Subcutaneous adipose tissue (tissue), 4 donors: Measurements from ENCODE around the gene BTBD3. TPM values are rescaled to one million over a fixed set of nuclear protein-coding genes. Genes with fewer than 3 reads are reported as not detected.

Experiments
- total RNA-seq, 4 donors: library from RNA; depleted of rRNA; stranded (reverse); fragments of >200 nt; gene quantifications; one replicate each; pipeline ENCODE4 v1.1.0, GENCODE V29; 2016
- TF ChIP-seq, protein P1 (sequence below): fragments of 450-650 bp; IDR thresholded peaks from one replicate; pipeline ENCODE4 v1.5.1; 2016; ENCODE audit warnings: low read depth, mild to moderate bottlenecking, control low read depth, antibody characterized with exemption, moderate library complexity

Gene BTBD3
- total RNA-seq, 4 donors from 2014 or later = 11.5 to 18.1 (median 14.1) TPM

DNA sequence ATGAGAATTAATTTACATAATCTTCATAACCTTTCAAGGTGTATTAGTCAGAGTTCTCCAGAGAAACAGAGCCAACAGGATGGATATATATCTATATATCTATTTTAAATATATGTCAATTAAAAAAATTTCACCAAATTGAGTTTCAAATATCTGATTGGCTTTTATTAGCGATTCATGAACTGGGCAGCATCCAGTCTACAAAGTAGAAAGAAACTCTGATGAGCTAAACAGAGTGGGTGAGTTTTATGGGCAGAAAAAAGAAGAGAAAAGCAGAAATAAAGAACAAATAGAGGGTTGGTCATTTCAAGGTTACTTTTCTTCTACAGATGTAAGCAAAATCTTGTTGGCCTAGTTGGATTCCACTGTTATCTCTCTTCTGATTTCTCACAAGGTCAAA is 29.0 kb upstream of the BTBD3 start:
- TF ChIP-seq, protein P1, sequence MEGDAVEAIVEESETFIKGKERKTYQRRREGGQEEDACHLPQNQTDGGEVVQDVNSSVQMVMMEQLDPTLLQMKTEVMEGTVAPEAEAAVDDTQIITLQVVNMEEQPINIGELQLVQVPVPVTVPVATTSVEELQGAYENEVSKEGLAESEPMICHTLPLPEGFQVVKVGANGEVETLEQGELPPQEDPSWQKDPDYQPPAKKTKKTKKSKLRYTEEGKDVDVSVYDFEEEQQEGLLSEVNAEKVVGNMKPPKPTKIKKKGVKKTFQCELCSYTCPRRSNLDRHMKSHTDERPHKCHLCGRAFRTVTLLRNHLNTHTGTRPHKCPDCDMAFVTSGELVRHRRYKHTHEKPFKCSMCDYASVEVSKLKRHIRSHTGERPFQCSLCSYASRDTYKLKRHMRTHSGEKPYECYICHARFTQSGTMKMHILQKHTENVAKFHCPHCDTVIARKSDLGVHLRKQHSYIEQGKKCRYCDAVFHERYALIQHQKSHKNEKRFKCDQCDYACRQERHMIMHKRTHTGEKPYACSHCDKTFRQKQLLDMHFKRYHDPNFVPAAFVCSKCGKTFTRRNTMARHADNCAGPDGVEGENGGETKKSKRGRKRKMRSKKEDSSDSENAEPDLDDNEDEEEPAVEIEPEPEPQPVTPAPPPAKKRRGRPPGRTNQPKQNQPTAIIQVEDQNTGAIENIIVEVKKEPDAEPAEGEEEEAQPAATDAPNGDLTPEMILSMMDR = no peak

DNA sequence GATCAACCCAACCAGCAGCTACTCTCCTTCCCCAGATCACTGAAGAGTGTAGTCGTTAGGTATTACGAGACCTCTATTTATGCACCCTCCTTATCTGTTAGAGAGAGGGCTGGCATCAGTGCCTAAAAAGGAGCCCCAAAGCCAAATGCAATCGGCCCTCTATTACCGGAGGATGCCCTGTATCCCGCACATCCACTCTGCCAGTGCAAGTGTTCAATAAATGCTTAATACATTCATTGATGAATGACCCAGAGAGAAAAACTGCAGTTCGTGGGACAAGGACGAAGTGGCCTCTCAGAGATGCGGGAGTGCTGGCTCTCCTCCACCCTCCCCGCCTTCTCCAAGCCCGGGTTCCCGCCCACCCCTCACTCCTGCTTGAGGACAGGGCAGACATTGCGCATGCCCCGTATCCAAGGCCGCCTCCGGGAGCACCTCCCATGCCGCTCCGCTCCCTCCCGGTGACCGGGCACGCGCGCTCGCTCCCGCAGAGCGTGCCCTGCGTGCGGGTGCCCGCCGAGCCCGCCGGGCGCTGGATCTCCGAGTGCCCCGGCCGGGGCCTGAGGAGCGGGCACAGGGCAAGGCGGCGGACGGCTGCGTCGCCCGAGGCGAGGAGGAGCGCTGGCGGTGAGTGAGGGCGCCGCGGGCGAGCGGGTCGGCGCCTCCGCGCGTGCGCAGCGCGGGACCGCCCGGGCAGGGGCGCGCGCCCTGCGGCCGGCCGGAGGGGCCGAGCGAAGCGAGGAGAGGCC is 27.2 kb upstream of the BTBD3 start:
- TF ChIP-seq, protein P1 = no peak

DNA sequence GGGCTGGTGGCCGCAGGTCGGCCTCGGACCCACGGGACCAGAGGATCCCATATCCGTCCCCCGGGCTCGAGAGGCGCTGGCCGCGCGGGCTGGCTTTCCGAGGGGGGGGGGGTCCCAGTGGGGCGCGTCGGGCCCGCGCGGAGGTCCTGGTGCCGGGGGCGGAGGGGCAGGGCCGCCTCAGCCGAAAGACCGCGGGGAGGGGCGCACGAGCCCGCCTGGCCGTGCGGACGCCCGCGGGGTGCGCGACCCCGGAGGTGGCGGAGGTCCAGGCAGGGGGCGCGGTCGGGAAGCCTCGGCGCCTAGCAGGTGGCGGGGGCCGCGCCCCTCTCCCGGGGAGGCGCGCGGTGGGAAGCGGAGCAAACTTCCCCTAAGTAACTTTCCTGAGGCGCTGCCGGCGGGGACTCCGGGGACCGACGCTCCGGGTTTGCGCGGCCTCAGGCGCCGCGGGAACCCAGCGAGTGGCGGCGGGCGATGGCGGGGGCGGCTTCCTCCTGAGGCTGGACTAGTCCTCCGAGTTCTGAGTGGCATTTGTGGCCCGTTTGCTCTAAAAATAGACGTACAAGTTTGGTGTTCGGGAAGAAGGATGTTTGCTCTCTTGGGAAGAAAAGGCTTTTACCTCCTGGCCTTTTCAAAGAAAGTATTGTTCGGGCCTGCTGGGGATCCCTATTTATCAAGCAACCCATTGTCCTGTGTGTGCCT is 26.5 kb upstream of the BTBD3 start:
- TF ChIP-seq, protein P1 = no peak

DNA sequence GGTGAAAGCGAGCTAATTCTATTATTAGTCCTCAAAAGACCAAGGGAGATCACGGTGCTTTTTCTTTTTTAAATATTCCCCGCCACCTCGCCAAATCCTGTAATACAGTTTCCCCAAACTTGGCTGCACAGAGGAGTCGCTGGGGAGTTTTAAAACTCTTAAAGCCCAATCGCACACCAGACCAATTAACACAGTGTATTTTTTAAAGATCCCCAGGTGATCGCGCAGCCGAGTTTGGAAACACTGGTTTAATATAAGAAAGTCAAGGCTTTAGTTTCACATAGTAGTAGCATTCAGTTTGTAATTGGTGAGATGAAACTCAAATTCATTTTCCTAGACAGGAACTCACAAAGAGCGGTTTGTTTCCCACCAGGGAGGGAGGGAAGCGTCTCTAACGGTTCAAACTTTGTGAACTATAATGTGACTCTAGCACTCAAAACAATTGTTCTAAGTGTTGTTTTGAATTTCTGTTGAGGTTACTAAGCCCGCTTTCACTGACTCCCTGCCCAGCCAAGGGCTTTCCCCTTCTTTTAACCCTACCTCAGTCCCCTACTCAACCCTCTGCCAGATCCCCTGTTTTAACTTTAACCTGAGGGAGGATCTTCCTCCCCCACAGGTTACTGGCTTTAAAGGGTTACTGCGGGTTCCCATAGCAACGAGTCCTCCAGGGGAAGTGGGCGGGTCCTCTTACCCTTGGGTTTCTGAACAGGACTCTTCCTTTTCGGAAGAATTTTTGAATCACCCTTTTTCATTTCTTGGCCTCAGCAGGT is 25.7 kb upstream of the BTBD3 start:
- TF ChIP-seq, protein P1 = no peak

DNA sequence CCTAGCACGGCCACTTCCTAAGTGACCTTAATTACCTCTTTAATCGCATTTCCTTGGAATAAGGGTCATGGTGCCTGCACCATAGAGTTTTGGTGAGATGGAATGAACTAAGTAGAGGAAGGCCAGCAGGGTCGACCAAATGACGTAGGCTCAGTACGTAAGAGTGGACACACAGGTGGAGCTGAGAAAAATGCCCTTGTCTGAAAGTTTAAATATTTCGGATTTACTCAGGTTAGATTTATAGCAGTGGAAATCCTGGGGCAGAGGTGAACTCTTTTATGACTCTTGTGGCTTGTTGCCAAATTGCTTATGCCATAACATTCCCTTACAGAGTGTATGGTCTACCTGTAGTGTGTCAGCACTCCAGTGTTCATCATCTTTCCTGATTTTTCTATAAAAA is 23.6 kb upstream of the BTBD3 start:
- TF ChIP-seq, protein P1 = no peak

DNA sequence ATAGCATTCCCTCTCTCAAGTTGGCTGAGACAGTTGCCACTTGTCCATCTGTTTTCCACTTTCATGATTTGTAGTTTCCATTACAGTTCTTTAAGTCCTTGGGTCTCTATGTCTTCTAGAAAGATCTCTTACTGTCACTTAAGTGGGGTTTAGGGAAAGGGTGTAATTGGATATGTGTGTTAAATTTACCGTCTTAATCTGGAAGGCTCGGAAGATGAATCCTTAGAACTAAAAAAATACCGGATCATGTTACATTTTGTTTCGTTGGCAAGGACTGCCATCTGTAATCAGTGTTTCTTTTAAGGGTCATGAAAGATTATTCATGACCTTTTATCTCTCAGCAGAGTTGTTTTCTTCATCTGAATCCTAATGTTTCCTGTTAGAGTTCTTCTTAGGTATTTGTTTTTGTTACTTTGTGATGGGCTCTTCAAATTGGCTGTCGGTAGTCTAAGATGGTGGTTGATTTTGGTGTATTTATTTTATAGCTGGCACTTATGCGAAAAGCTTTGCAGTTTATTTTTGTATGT is 21.8 kb upstream of the BTBD3 start:
- TF ChIP-seq, protein P1 = no peak

DNA sequence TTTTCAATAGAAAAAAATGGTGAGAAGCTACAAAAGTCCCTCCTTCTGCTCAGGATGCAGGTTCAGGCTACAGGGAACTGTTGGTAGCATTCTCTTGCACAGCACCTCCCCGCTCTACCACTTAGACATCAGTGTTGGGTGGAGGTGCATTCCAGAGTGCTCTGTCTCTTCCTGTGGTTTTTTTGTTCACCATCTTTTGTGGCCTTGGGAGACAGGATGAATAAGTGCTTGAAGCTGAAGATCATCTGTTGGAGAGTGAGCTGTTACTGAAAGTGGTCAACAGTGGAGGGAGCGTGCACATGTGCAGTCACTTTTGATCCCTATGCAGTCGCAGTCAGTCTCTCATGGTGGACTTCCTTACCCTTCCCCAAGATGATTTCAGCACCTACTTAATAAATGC is 16.6 kb upstream of the BTBD3 start:
- TF ChIP-seq, protein P1 = no peak
